ENCODE data around the gene PARD6A.

Gene PARD6A

DNA sequence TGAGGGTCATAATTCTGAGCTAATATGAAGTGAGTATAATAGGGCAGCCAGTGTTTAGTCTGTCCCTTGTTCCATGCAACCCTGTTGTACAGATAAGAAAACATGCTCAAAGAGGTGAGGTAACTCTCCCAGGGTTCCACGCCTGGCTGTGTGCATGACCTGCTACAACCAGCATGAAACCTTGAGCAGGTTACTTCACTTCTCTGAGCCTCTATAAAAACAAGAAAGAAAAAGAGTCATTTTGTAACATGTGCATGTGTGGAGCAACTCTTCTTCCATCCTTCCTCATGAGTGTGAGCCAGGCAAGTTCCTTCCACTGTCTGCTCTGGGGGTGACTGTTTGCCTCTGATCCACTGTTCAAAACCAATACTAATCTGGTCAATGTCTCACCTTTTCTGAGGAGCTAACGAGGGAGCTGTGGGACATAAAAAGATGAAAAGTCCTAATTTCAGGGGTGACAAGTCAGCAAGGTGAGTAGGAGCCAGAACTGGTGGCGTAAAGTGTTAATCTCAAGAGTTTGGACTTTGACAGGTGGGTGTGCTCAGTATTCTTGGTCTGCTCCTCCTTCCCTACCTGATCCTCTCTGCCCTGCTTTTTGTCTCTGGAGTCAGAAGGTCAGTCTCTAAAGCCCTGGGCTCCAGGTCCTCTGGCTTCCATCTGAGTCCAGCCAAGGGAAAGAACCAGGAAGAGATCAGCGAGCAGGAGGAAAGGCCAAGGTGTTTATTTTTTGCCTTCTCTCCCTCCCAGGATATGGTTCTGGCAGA lies 36.8 kb downstream of the PARD6A start:
- no peak for DNase-seq (ENCODE audit: low read depth)

- no peak for DNase-seq (ENCODE audit: low read depth)
Measured at GRCh38 chr16:67699265-67699664, 38.5 kb downstream of the PARD6A start.

DNA sequence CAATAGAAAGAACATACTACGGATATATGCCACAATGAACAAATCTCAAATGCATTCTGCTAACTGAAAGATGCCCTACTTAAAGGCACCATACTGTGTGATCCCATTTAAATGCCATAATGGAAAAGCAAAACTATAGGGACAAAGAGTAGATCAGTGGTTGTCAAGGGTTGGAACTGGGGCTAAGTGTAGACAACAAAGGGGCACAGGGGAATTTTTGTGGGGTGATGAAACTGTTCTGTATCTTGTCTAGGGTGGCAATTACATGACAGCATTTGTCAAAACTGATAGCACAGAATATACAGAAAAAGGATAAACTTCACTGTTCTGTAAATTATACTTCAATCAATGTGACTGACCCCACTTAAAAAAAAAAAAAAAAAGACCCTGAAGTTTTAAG lies 40.7 kb downstream of the PARD6A start:
- no peak for DNase-seq (ENCODE audit: low read depth)

DNA sequence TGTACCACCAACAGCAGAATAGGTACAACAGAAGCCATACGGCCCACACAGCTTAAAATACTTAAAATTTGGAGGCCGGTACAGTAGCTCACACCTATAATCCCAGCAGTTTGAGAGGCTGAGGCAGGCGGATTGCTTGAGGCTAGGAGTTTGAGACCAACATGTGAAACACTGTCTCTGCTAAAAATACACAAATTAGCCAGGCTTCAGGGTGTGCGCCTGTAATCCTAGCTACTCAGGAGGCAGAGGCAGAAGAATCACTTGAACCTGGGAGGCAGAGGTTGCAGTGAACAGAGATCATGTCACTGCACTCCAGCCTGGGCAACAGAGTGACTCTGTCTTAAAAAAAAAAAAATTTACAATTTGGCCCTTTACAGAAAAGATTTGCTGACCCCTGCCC lies 41.4 kb downstream of the PARD6A start:
- DNase-seq (ENCODE audit: low read depth) = no peak

- no peak for DNase-seq (ENCODE audit: low read depth)
Measured at GRCh38 chr16:67703626-67704025, 42.9 kb downstream of the PARD6A start.

DNA sequence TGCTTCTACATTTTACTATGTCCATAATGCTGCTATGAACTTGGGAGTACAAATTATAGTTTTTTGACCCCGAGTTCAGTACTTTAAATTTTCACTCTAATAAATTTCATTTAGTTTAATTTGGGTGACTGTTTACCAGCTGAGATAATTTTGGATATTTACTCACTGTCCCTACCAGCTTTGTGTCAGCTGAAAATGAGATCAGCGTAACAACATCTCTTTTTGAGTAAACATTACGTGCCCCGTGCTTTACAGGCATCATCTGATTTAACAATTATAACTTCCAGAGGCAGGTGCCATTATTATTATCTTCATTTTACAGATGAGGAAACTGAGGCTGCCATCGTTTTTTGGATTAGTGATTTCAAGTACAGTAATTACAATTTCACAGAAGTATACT lies 43.4 kb downstream of the PARD6A start:
- no peak for DNase-seq (ENCODE audit: low read depth)

- no peak for DNase-seq (ENCODE audit: low read depth)
Measured at GRCh38 chr16:67707210-67707609, 46.5 kb downstream of the PARD6A start.

DNA sequence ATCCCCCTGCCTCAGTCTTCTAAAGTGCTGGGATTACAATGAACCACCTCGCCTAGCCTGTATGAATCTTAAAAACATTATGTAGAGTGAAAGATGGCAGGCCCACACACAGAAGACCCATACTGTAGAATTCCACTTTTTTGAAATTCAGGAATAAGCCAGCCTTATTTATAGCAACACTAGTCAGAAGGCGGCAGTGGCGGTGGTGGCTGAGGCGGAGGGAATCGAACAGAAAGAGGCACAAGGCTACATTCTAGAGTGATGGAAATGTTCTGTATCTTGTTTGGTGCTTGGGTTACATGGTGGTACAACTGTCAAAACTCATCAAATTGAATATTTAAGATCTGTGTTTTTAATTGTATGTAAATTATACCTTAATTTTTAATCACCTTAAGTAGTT lies 47.0 kb downstream of the PARD6A start:
- DNase-seq (ENCODE audit: low read depth) = no peak

- peak; percentile 60 for DNase-seq (ENCODE audit: low read depth)
Measured at GRCh38 chr16:67708368-67708771, 47.6 kb downstream of the PARD6A start.

- no peak for DNase-seq (ENCODE audit: low read depth)
Measured at GRCh38 chr16:67709050-67709449, 48.3 kb downstream of the PARD6A start.

- no peak for DNase-seq (ENCODE audit: low read depth)
Measured at GRCh38 chr16:67710607-67711006, 49.8 kb downstream of the PARD6A start.

All from HS-5 (cell line).